GM12891 (cell line): ENCODE measurements around the gene PRMT1.

Experiments
- POLR2A ChIP-seq: IDR thresholded peaks from 2 replicates; pipeline ENCODE4 v1.6.1; 2011; ENCODE audit warnings: low read depth, low read length, control low read depth
- SPI1 ChIP-seq: IDR thresholded peaks from 2 replicates; pipeline ENCODE4 v1.6.1; 2011; ENCODE audit warnings: low read depth, low read length, control low read depth

- TF ChIP-seq POLR2A (no peak), SPI1 (no peak)
Observed at GRCh38 chr19:49631014-49631588, 46.0 kb upstream of the PRMT1 start.
